Epithelial cell of proximal tubule (primary cell): ENCODE data around the gene GARIN5B. TPM values are rescaled to one million over a fixed set of nuclear protein-coding genes. Genes with fewer than 3 reads are reported as not detected.

ENCODE experiments used
- DNase-seq: peaks from one replicate; pipeline ENCODE4 v3.0.0-alpha.2; 2011; ENCODE audit warnings: low read depth
- H3K4me3 ChIP-seq: 2 replicates; pipeline ENCODE4 v1.5.1; 2011; ENCODE audit warnings: low read depth, mild to moderate bottlenecking, low read length
- total RNA-seq: library from RNA; depleted of rRNA; stranded (reverse); fragments of >200 nt; gene quantifications from 2 replicates; pipeline ENCODE4 v1.2.3, GENCODE V29; 2015
- TF ChIP-seq, protein P1 (sequence below): conservative IDR thresholded peaks from 2 replicates; pipeline ENCODE4 v1.5.1; 2012; ENCODE audit warnings: low read depth, mild to moderate bottlenecking, low read length

Gene GARIN5B
- total RNA-seq, 1 donor from 2014 or later: not detected

DNA sequence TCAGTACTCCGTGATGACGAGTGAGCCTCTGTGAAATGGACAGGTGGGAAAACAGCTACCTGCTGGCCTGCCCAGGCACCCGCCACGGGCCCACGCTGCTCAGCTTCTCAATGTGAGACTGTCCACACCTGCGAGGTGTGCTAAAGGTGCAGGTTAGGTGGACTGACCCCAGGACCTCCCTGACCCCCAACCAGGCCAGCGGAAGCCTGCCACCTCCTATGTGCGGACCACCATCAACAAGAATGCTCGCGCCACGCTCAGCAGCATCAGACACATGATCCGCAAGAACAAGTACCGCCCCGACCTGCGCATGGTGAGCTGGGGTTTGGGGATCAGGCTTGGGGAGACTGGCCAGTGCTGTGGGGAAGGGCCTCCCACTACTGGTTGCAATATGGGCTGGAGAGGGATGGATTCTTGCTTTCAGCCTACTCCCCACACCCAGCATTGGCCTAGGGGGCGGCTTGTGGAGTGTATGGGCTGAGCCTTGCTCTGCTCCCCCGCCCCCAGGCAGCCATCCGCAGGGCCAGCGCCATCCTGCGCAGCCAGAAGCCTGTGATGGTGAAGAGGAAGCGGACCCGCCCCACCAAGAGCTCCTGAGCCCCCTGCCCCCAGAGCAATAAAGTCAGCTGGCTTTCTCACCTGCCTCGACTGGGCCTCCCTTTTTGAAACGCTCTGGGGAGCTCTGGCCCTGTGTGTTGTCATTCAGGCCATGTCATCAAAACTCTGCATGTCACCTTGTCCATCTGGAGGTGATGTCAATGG, 24.9 kb upstream of the GARIN5B start:
- TF ChIP-seq, protein P1, sequence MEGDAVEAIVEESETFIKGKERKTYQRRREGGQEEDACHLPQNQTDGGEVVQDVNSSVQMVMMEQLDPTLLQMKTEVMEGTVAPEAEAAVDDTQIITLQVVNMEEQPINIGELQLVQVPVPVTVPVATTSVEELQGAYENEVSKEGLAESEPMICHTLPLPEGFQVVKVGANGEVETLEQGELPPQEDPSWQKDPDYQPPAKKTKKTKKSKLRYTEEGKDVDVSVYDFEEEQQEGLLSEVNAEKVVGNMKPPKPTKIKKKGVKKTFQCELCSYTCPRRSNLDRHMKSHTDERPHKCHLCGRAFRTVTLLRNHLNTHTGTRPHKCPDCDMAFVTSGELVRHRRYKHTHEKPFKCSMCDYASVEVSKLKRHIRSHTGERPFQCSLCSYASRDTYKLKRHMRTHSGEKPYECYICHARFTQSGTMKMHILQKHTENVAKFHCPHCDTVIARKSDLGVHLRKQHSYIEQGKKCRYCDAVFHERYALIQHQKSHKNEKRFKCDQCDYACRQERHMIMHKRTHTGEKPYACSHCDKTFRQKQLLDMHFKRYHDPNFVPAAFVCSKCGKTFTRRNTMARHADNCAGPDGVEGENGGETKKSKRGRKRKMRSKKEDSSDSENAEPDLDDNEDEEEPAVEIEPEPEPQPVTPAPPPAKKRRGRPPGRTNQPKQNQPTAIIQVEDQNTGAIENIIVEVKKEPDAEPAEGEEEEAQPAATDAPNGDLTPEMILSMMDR: no peak

GRCh38 chr19:55386493-55386971, 23.5 kb upstream of the GARIN5B start:
- TF ChIP-seq, protein P1: no peak
- peak overlapping the region; percentile 99 for H3K4me3 ChIP-seq
- DNase-seq: no peak

More for the DNA sequence above, 24.9 kb upstream of the GARIN5B start:
- DNase-seq: no peak
- H3K4me3 ChIP-seq: peak overlapping the region; percentile 99

DNA sequence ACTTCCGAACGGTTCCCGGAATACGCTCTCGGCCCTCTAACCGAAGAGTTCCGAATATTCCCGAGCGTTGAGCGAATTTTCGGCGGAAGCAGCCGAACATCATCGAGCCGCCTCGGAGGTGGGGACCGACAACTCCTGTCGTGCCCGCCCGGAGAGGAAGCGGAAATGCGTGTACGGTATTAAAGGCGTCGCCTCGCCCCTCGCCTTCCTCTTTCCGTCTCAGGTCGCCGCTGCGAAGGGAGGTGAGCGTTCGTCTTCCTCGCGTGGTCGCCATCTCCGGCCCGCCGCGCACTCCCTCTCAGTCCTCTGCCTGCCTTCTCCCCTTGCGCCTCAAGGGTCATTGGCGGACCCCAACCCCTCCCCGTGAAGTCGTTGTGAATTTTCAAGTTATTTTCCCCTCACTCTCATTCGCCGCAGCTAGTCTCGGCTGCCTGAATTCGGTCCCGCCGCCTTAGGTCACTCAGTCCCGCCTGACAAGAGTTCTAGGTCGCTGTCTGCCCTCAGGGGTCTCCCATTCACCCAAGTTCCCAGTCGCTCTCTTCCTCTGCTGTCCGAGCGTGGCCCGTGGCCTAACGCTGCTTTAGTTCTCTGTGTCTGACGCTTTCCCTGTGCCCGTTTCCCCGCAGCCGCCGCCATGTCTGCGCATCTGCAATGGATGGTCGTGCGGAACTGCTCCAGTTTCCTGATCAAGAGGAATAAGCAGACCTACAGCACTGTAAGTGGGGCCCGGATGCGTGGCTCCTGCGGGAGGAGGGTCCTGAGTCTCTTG, 22.8 kb upstream of the GARIN5B start, which contains the start of gene RPL28:
TSS of gene RPL28 (plus strand) at position 209 of the 769 bp plus-strand sequence. CDS start at position 635, 426 bp downstream.
- DNase-seq: peak; percentile 93
- TF ChIP-seq, protein P1: no peak
- peak within 1 kb of the TSS; percentile 99 for H3K4me3 ChIP-seq

DNA sequence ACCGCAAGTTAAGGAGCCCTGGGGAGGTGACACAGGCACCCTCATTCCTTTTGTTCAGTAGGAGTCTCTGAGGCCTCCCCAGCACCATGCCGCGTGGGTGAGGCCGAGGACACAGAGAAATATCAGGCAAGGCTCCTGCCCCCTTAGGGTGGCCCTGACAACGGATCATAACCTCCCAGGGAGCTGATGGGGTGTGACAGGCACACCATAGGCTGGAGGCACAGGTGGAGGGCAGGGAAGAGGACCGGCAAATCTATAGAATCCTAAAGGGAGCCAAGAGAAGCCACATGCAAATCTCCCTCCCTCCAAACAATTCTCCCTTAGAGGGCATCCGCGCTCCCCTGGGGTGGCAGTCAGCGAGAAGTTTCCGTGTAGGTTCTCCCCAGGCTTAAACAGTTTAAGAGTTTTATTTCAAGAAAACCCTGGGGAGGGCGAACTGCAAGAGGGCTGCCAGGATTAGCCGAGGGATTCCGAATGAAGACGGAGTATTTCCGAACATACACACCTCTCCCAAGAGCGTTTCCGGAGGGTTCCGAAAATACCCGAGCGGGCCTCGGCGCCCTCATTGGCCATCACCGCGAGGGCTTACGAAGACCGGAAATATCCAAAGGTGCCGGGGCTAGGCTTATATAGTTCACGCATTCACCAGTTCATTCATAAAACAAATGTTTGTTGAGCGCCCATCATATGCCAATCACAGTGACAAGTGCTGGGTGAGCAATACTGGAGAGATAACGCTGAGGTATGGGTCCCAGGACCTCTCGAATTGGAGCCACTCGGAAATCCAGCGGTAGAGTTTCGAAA, 22.1 kb upstream of the GARIN5B start:
- peak overlapping the region; percentile 99 for H3K4me3 ChIP-seq
- DNase-seq: peak; percentile 85
- TF ChIP-seq, protein P1: peak; percentile 2

DNA sequence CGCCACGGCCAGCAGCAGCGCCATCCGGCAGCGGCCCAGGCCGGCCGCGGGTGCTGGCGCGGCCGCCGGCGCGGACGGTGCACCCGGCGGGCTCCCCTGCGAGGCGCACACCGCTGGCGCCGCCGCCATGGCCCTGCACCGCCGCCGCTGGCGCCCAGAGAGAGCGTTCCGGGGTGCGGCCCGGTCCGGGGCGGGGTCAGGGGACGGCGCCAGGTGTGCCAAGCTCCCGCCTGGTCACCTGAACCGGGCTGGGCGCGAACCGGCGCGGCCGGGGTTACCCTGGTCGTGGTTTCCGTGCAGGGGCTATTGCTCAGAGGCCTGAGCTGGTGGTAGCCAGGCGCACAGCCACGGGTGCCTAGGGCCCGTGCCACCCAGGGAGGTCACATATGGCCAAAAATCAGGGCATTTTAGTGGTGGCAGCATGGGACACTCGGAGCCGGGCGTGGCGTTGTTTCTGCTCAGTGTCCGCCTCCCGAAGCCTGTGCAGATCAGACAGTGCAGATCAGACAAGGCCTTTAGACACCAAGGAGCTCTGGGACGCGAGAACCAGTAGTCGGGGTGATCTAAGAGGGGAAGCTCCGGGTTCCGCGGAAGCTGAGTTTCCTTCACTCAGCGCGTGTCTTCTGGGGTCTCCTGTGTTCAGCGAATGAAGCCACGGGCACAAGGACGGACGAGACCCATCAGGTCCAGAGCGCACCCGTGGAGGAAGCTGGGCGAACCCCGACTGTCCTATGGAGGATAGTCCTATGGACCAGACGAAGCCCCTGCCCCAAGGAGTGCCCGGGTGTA, 21.3 kb upstream of the GARIN5B start, which contains the start of gene TMEM238:
TSS of gene TMEM238 (minus strand) at position 162 of the 789 bp plus-strand sequence. CDS start at position 129, 33 bp downstream.
- H3K4me3 ChIP-seq: peak within 1 kb of the TSS; percentile 99
- TF ChIP-seq, protein P1: no peak
- DNase-seq: no peak
